Measurements from ENCODE around the gene DOCK1. TPM values are rescaled to one million over a fixed set of nuclear protein-coding genes. Genes with fewer than 3 reads are reported as not detected.
"Not testable (repeated sequence)": the region's sequence is repeated elsewhere in the genome, so short reads cannot be mapped to it uniquely, and the experiment has no call there.

The DOCK1 gene
- total and polyA plus RNA-seq, 2 experiments from 2014 or later = 22.8 to 45.6 TPM

DNA sequence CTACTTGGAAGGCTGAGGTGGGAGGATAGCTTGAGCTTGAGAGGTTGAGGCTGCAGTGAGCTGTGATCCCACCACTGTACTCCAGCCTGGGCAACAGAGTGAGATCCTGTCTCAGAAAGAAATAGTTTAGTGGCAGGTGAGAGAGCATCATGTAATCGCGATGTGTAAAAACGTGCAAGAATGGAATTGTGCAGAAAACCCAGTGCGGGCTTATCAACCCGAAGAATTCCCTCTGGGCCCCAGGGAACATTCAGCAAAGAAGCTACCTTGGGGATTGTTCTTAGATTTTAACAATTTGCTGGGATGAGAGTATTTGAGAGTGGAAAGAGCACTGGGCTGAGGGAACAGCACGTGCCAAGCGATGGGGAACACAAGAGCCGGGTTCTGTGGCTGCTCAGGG, 398.5 kb downstream of the DOCK1 start:
- no peaks in the 10 kb centered on the region for H3K27me3 ChIP-seq (replicated peaks; ENCODE audit: insufficient read depth)
- H3K4me3 ChIP-seq = no peak overlapping the region
- H3K9me3 ChIP-seq (ENCODE audit: low read depth) = no peaks in the 10 kb centered on the region
- no peaks in the 10 kb centered on the region for H4K20me1 ChIP-seq (ENCODE audit: insufficient read depth)
- H2AFZ ChIP-seq = no peak overlapping the region
- H3F3A ChIP-seq (ENCODE audit: insufficient read depth) = no peaks in the 10 kb centered on the region
- H3K9ac ChIP-seq = no peak overlapping the region
- H3K36me3 ChIP-seq (ENCODE audit: low read depth) = no peaks in the 10 kb centered on the region
- H3K9me2 ChIP-seq (ENCODE audit: insufficient read depth) = no peaks in the 10 kb centered on the region
- H3K4me1 ChIP-seq (ENCODE audit: insufficient read depth) = no peaks in the 10 kb centered on the region
- WGBS, 2 experiments (ENCODE audit: low coverage in 1 of 2, low lambda C conversion rate in 2 of 2, missing lambda C conversion rate in 2 of 2) = 96 to 99% methylated on average over 8 of the region's 8 CpGs
- in situ Hi-C loops (cut with MboI) = no loop called here
- TF ChIP-seq EZH2 (IDR thresholded peaks at IDR 0.05; ENCODE audit: insufficient read depth, poor library complexity, severe bottlenecking) (no peak), EZH2phosphoT487 (IDR thresholded peaks at IDR 0.05; ENCODE audit: insufficient read depth, low read depth) (no peak)
- H3K4me2 ChIP-seq (ENCODE audit: unreplicated experiment) = no peak overlapping the region
- no peak for DNase-seq
- no peaks in the 10 kb centered on the region for H3K79me2 ChIP-seq (ENCODE audit: insufficient read depth)
- no peak overlapping the region for H3K27ac ChIP-seq

GRCh38 chr10:127306479-127306878, 401.3 kb downstream of the DOCK1 start:
- Histone ChIP-seq H3F3A (ENCODE audit: insufficient read depth) (no peaks in the 10 kb centered on the region), H3K9ac (no peak overlapping the region), H4K20me1 (ENCODE audit: insufficient read depth) (no peaks in the 10 kb centered on the region), H3K79me2 (ENCODE audit: insufficient read depth) (no peaks in the 10 kb centered on the region), H3K4me2 (ENCODE audit: unreplicated experiment) (no peak overlapping the region), H3K4me1 (ENCODE audit: insufficient read depth) (peaks cover 7% of the 10 kb centered on the region), H3K36me3 (ENCODE audit: low read depth) (no peaks in the 10 kb centered on the region), H3K9me2 (ENCODE audit: insufficient read depth) (no peaks in the 10 kb centered on the region), H3K27ac (no peak overlapping the region), H3K27me3 (replicated peaks; ENCODE audit: insufficient read depth) (no peaks in the 10 kb centered on the region), H3K9me3 (ENCODE audit: low read depth) (no peaks in the 10 kb centered on the region), H2AFZ (no peak overlapping the region), H3K4me3 (no peak overlapping the region)
- TF ChIP-seq EZH2 (IDR thresholded peaks at IDR 0.05; ENCODE audit: insufficient read depth, poor library complexity, severe bottlenecking) (no peak), EZH2phosphoT487 (IDR thresholded peaks at IDR 0.05; ENCODE audit: insufficient read depth, low read depth) (no peak)
- WGBS, 2 experiments (ENCODE audit: low coverage in 1 of 2, low lambda C conversion rate in 2 of 2, missing lambda C conversion rate in 2 of 2) = 95 to 98% methylated on average over 8 of the region's 8 CpGs
- DNase-seq = no peak
- in situ Hi-C loops (cut with MboI) = no loop called here

- Histone ChIP-seq H3K4me2 (ENCODE audit: unreplicated experiment) (no peak overlapping the region), H3K79me2 (ENCODE audit: insufficient read depth) (no peaks in the 10 kb centered on the region), H3F3A (ENCODE audit: insufficient read depth) (no peaks in the 10 kb centered on the region), H4K20me1 (ENCODE audit: insufficient read depth) (no peaks in the 10 kb centered on the region), H3K9me2 (ENCODE audit: insufficient read depth) (no peaks in the 10 kb centered on the region), H3K9ac (no peak overlapping the region), H2AFZ (no peak overlapping the region), H3K4me3 (no peak overlapping the region), H3K9me3 (ENCODE audit: low read depth) (no peaks in the 10 kb centered on the region), H3K36me3 (ENCODE audit: low read depth) (no peaks in the 10 kb centered on the region), H3K27me3 (replicated peaks; ENCODE audit: insufficient read depth) (no peaks in the 10 kb centered on the region), H3K4me1 (ENCODE audit: insufficient read depth) (peaks cover 7% of the 10 kb centered on the region), H3K27ac (no peak overlapping the region)
- no peak for TF ChIP-seq EZH2 (IDR thresholded peaks at IDR 0.05; ENCODE audit: insufficient read depth, poor library complexity, severe bottlenecking)
- TF ChIP-seq EZH2phosphoT487 (IDR thresholded peaks at IDR 0.05; ENCODE audit: insufficient read depth, low read depth) = no peak
- no peak for DNase-seq
- WGBS, 2 experiments (ENCODE audit: low coverage in 1 of 2, low lambda C conversion rate in 2 of 2, missing lambda C conversion rate in 2 of 2) = 94 to 96% methylated on average over 10 of the region's 10 CpGs
- in situ Hi-C loops (cut with MboI) = no loop called here
Observed at GRCh38 chr10:127307338-127307737, 402.1 kb downstream of the DOCK1 start.

DNA sequence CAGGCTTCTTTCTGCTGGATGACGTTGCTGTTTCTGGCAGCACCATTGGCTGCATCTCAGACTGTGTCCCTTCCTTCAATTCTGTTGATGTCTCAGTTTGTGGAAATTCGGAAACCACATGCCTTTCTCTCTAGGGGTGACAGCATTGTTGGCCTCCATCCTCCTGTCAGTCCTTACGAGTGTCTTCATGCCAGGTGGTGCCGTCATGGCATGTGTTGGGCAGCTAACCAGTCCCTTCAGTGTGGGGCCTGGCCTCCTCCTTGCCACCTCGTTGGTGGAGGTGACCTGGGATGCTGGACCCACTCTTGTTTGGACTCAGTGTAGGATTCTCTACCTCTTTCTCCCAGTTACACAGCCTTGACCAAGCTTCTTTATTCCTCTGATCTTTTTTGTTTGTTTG, 402.8 kb downstream of the DOCK1 start:
- H3K9ac ChIP-seq = no peak overlapping the region
- peaks cover 7% of the 10 kb centered on the region for H3K4me1 ChIP-seq (ENCODE audit: insufficient read depth)
- in situ Hi-C loops (cut with MboI) = no loop called here
- no peaks in the 10 kb centered on the region for H3K36me3 ChIP-seq (ENCODE audit: low read depth)
- no peak for DNase-seq
- H3K4me2 ChIP-seq (ENCODE audit: unreplicated experiment) = no peak overlapping the region
- no peak overlapping the region for H3K27ac ChIP-seq
- no peaks in the 10 kb centered on the region for H4K20me1 ChIP-seq (ENCODE audit: insufficient read depth)
- H2AFZ ChIP-seq = no peak overlapping the region
- 48 to 56% methylated on average over 5 of the region's 5 CpGs for WGBS, 2 experiments (ENCODE audit: low coverage in 1 of 2, low lambda C conversion rate in 2 of 2, missing lambda C conversion rate in 2 of 2)
- H3K27me3 ChIP-seq (replicated peaks; ENCODE audit: insufficient read depth) = no peaks in the 10 kb centered on the region
- no peaks in the 10 kb centered on the region for H3F3A ChIP-seq (ENCODE audit: insufficient read depth)
- TF ChIP-seq EZH2 (IDR thresholded peaks at IDR 0.05; ENCODE audit: insufficient read depth, poor library complexity, severe bottlenecking) (no peak), EZH2phosphoT487 (IDR thresholded peaks at IDR 0.05; ENCODE audit: insufficient read depth, low read depth) (no peak)
- H3K4me3 ChIP-seq = no peak overlapping the region
- H3K9me2 ChIP-seq (ENCODE audit: insufficient read depth) = no peaks in the 10 kb centered on the region
- H3K9me3 ChIP-seq (ENCODE audit: low read depth) = no peaks in the 10 kb centered on the region
- no peaks in the 10 kb centered on the region for H3K79me2 ChIP-seq (ENCODE audit: insufficient read depth)

GRCh38 chr10:127309619-127310018, 404.4 kb downstream of the DOCK1 start:
- WGBS, 2 experiments (ENCODE audit: low coverage in 1 of 2, low lambda C conversion rate in 2 of 2, missing lambda C conversion rate in 2 of 2) = 49 to 61% methylated on average over 2 of the region's 2 CpGs
- H3K36me3 ChIP-seq (ENCODE audit: low read depth); H3K4me3 ChIP-seq; H2AFZ ChIP-seq; H3K27me3 ChIP-seq (replicated peaks; ENCODE audit: insufficient read depth); H3K4me1 ChIP-seq (ENCODE audit: insufficient read depth); H3K9me3 ChIP-seq (ENCODE audit: low read depth); H3K4me2 ChIP-seq (ENCODE audit: unreplicated experiment); H3K9me2 ChIP-seq (ENCODE audit: insufficient read depth); H3K27ac ChIP-seq; H3K9ac ChIP-seq; in situ Hi-C loops (cut with MboI); H4K20me1 ChIP-seq (ENCODE audit: insufficient read depth); H3F3A ChIP-seq (ENCODE audit: insufficient read depth); H3K79me2 ChIP-seq (ENCODE audit: insufficient read depth): not testable (repeated sequence)
- peak; percentile 12 for DNase-seq
